Caco-2 (cell line): ENCODE measurements around the gene GMPS. TPM values are rescaled to one million over a fixed set of nuclear protein-coding genes. Genes with fewer than 3 reads are reported as not detected.
A peak's percentile ranks its signal among the peaks of the same experiment; 100 is the strongest.

Source experiments
- BruUV-seq: library from RNA; stranded (reverse); fragments of 400-500 nt; replicated peaks from 2 replicates; lab custom pipeline; 2021; lab: Mats Ljungman, UMichigan
- CTCF ChIA-PET: fragments of 300-600 bp; sonication (Branson Sonifier 250); formaldehyde crosslinking; loops from one replicate; lab custom pipeline; 2022; ENCODE audit warnings: antibody characterized with exemption; lab: Charles Lee
- POLR2A ChIA-PET: fragments of 300-600 bp; sonication (Branson Sonifier 250); formaldehyde crosslinking; loops from one replicate; lab custom pipeline; 2022; ENCODE audit warnings: antibody characterized with exemption; lab: Charles Lee
- DNase-seq, 2 experiments: peaks; one replicate each; pipeline versions ENCODE4 v3.0.0 to v3.0.0-alpha.2; 2020 to 2022
- H3K27me3 ChIP-seq: replicated peaks from 2 replicates; pipeline ENCODE4 v1.6.0; 2011; ENCODE audit warnings: low read length; ENCODE audit not compliant: control insufficient read depth, insufficient read depth
- H3K36me3 ChIP-seq: 2 replicates; pipeline ENCODE4 v1.5.1; 2011; ENCODE audit warnings: low read length; ENCODE audit not compliant: control insufficient read depth, insufficient read depth
- H3K4me1 ChIP-seq: fragments of 250-450 bp; sonication (Bioruptor Pico); 2 replicates; pipeline ENCODE4 v1.5.1; 2020; ENCODE audit warnings: mild to moderate bottlenecking
- H3K4me3 ChIP-seq: 2 replicates; pipeline ENCODE4 v1.5.1; 2011; ENCODE audit warnings: low read depth, mild to moderate bottlenecking, control low read depth, low read length
- H3K9me3 ChIP-seq: fragments of 250-450 bp; sonication (Bioruptor Pico); 2 replicates; pipeline ENCODE4 v1.5.1; 2020; ENCODE audit warnings: mild to moderate bottlenecking, moderate library complexity
- H3K27ac Mint-ChIP-seq: one replicate; pipeline ENCODE4 v1.8.0; 2022; ENCODE audit warnings: mixed read lengths; ENCODE audit not compliant: unreplicated experiment
- H3K27me3 Mint-ChIP-seq: one replicate; pipeline ENCODE4 v1.8.0; 2022; ENCODE audit warnings: mixed read lengths; ENCODE audit not compliant: insufficient read depth, unreplicated experiment
- H3K36me3 Mint-ChIP-seq: one replicate; pipeline ENCODE4 v1.8.0; 2022; ENCODE audit warnings: mild to moderate bottlenecking, mixed read lengths; ENCODE audit not compliant: insufficient read depth, unreplicated experiment
- H3K4me1 Mint-ChIP-seq: one replicate; pipeline ENCODE4 v1.8.0; 2022; ENCODE audit warnings: low read depth, mixed read lengths; ENCODE audit not compliant: unreplicated experiment
- H3K4me3 Mint-ChIP-seq: one replicate; pipeline ENCODE4 v1.8.0; 2022; ENCODE audit warnings: mild to moderate bottlenecking, moderate library complexity, mixed read lengths; ENCODE audit not compliant: unreplicated experiment
- H3K9me3 Mint-ChIP-seq: one replicate; pipeline ENCODE4 v1.8.0; 2022; ENCODE audit warnings: mixed read lengths; ENCODE audit not compliant: unreplicated experiment
- CTCF ChIP-seq, 2 experiments: fragments of 200-600 bp in 1 of 2; IDR thresholded peaks; 1 replicate in 1 of 2; 2 replicates in 1 of 2; pipeline versions ENCODE4 v1.5.1 to v1.8.0; 2011 to 2022; ENCODE audit warnings: antibody characterized with exemption in 1 of 2, control low read depth in 1 of 2, inconsistent platforms in 1 of 2, low read depth in 1 of 2, low read length in 1 of 2, mild to moderate bottlenecking in 1 of 2, moderate library complexity in 1 of 2; ENCODE audit not compliant: insufficient read depth in 1 of 2, severe bottlenecking in 1 of 2, unreplicated experiment in 1 of 2
- intact Hi-C: fragments of 100-400 bp; cut with micrococcal nuclease; formaldehyde crosslinking; loops from one replicate; pipeline ENCODE4 v1.10.0; 2022; ENCODE audit not compliant: unreplicated experiment
- total RNA-seq: library from RNA; stranded (reverse); gene quantifications from 2 replicates; pipeline ENCODE4 v1.2.3, GENCODE V29; 2022

The GMPS gene
- total RNA-seq, 1 experiment from 2014 or later, result 102 TPM

- BruUV-seq, result no TSS peak
- H3K4me3 Mint-ChIP-seq, result no peak overlapping the region
- no peaks in the 10 kb centered on the region for H3K36me3 Mint-ChIP-seq
- no peaks in the 10 kb centered on the region for H3K4me1 ChIP-seq
- H3K27me3 ChIP-seq, result no peaks in the 10 kb centered on the region
- H3K9me3 Mint-ChIP-seq, result no peaks in the 10 kb centered on the region
- H3K27ac Mint-ChIP-seq, result no peak overlapping the region
- no peak overlapping the region for H3K4me3 ChIP-seq
- no peak for DNase-seq
- H3K36me3 ChIP-seq, result no peaks in the 10 kb centered on the region
- intact Hi-C loops, result no loop called here
- TF ChIP-seq CTCF (IDR thresholded peaks at IDR 0.05; ENCODE audit: insufficient read depth in 1 of 2, low read depth in 1 of 2, low read length in 1 of 2, severe bottlenecking in 1 of 2, unreplicated experiment in 1 of 2), result no peak
- H3K4me1 Mint-ChIP-seq, result no peaks in the 10 kb centered on the region
- POLR2A ChIA-PET, result no interaction called here
- CTCF ChIA-PET, result no interaction called here
- no peaks in the 10 kb centered on the region for H3K27me3 Mint-ChIP-seq
- no peaks in the 10 kb centered on the region for H3K9me3 ChIP-seq
Observed at GRCh38 chr3:155970398-155970797, 99.9 kb downstream of the GMPS start.

GRCh38 chr3:155972885-155973584 lies 102.6 kb downstream of the GMPS start:
- ChIA-PET CTCF (no interaction called here), POLR2A (no interaction called here)
- Mint-ChIP-seq H3K9me3 (no peaks in the 10 kb centered on the region), H3K27me3 (no peaks in the 10 kb centered on the region), H3K36me3 (no peaks in the 10 kb centered on the region), H3K27ac (no peak overlapping the region), H3K4me3 (no peak overlapping the region), H3K4me1 (no peaks in the 10 kb centered on the region)
- no peak for DNase-seq
- Histone ChIP-seq H3K27me3 (no peaks in the 10 kb centered on the region), H3K4me1 (no peaks in the 10 kb centered on the region), H3K9me3 (no peaks in the 10 kb centered on the region), H3K4me3 (no peak overlapping the region), H3K36me3 (no peaks in the 10 kb centered on the region)
- no TSS peak for BruUV-seq
- no peak for TF ChIP-seq CTCF (IDR thresholded peaks at IDR 0.05; ENCODE audit: insufficient read depth in 1 of 2, low read depth in 1 of 2, low read length in 1 of 2, severe bottlenecking in 1 of 2, unreplicated experiment in 1 of 2)
- intact Hi-C loops, result no loop called here

DNA sequence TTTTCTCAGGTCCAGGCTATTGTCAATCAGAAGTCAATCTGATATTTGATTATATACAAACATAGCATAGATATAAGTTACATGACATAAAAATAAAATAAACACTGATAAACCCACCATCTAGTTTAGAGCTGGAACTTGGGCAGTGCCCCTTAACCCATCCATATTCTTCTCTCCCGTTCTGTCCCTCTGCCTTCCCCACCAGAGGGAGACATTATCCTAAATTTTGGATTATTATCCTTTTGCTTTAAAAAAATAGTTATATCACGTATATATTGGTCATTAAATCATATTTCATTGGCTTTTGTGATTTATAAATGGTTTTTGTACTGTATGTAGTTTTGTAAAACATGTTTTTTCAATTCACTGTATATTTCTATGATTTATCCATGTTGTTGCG lies 107.9 kb downstream of the GMPS start:
- H3K4me3 ChIP-seq, result no peak overlapping the region
- H3K4me1 ChIP-seq, result peaks cover 7% of the 10 kb centered on the region; the same call in 1 of the 2 replicates
- ChIA-PET POLR2A (no interaction called here), CTCF (no interaction called here)
- H3K36me3 ChIP-seq, result no peaks in the 10 kb centered on the region
- Mint-ChIP-seq H3K4me1 (no peaks in the 10 kb centered on the region), H3K9me3 (no peaks in the 10 kb centered on the region), H3K36me3 (no peaks in the 10 kb centered on the region), H3K27me3 (no peaks in the 10 kb centered on the region), H3K4me3 (no peak overlapping the region), H3K27ac (no peak overlapping the region)
- peak; percentile 27 to 45 for TF ChIP-seq CTCF (IDR thresholded peaks at IDR 0.05; ENCODE audit: insufficient read depth in 1 of 2, low read depth in 1 of 2, low read length in 1 of 2, severe bottlenecking in 1 of 2, unreplicated experiment in 1 of 2)
- BruUV-seq, result no TSS peak
- H3K27me3 ChIP-seq, result no peaks in the 10 kb centered on the region
- intact Hi-C loops, result no loop called here
- no peaks in the 10 kb centered on the region for H3K9me3 ChIP-seq
- no peak for DNase-seq
